LHCN-M2 (cell line): ENCODE measurements around the gene SLC35A5. TPM values are rescaled to one million over a fixed set of nuclear protein-coding genes. Genes with fewer than 3 reads are reported as not detected.

Source experiments
- DNase-seq: peaks from one replicate; pipeline ENCODE4 v3.0.0-alpha.2; 2012; ENCODE audit warnings: low read depth
- total RNA-seq: library from RNA; depleted of rRNA; stranded (reverse); fragments of >200 nt; gene quantifications from 2 replicates; pipeline ENCODE4 v1.2.3, GENCODE V29; 2014; rRNA removed

Gene SLC35A5
- total RNA-seq, 1 experiment from 2014 or later: 49.1 TPM

DNA sequence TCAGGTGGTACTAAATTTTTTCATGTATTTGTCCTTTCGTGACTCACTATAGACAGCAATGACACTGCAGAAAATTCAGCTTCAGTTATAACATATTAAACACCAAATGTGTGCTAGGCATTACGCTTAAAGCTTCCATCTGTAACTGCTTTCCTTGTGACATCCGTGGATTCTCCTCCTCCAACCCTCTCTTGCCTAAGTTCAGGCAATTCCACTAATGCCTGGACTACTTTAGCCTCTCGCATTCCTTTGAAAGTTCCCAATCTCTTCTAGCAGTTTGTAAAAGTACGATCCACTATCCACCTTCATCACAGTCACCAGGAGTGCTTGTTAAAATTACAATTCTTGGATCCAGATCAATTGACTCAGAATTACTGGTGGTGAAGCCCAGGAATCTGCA is 61.4 kb downstream of the SLC35A5 start:
- no peak for DNase-seq

DNA sequence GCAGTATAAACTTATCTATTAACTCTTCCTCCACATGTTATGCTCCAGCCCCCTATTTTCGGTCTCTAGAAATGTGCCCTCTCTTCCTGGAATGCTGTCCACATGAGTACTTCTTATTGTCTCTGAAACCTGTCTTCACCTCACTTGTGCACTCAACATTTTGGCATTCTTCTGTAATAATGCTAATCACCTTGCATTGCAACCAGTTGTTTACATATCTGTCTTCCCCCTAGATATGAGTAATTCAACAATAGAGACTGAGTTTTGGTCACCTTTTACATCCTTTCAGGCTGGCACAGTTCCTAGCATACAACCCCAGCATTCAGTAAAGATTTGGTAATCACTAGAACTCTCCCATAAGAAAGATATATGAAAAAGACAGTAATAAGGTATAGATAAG is 61.9 kb downstream of the SLC35A5 start:
- no peak for DNase-seq

GRCh38 chr3:112627419-112627818 is 65.6 kb downstream of the SLC35A5 start:
- no peak for DNase-seq

- DNase-seq: no peak
These were observed 66.1 kb downstream of the SLC35A5 start for GRCh38 chr3:112627919-112628466.

- peak; percentile 87 for DNase-seq
These were observed 67.6 kb downstream of the SLC35A5 start for GRCh38 chr3:112629425-112629824.

DNA sequence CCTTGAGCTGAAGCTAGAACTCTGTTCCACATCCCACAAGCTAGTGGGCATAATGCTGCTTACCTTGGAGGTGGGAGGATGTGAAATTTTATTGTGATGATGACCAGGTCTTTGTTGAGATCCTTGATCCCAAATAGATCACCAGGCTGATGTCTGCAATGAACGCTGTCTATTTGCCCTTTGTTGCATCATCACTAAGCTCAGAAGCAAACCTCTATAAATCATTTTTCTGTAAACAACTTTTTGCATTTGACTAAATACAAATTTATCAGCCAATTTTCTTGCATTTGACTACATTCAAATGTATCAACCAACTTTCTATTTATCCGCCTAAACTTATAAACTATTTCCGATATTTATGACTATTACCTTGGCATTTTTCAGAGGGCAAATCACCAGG is 69.4 kb downstream of the SLC35A5 start:
- no peak for DNase-seq

- no peak for DNase-seq
These were observed 70.8 kb downstream of the SLC35A5 start for GRCh38 chr3:112632596-112632995.

DNA sequence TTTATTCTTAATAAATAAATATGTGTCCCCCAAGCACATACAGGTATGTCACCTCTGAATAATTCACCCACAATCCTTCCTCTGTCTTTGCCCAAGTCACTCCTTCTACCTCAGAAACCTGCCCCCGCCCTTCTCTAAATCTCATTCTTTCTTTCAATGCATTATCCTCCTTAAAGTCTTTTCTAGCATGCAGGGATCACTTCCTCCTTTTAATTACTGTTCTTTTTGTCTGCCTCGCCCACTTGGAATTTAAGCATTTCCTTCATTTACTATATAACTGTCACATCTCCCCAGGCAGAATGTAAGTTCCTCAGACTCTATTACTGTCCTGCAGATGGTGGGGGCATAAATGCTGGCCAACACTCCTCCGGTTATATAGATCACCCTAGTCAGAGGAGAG is 71.3 kb downstream of the SLC35A5 start:
- DNase-seq: no peak

GRCh38 chr3:112633757-112634156 is 71.9 kb downstream of the SLC35A5 start:
- DNase-seq: no peak

- DNase-seq: no peak
These were observed 73.1 kb downstream of the SLC35A5 start for GRCh38 chr3:112634786-112635541.

Other genes with a start within 250 kb of the SLC35A5 start
- 0.34 TPM in 1 of 2 replicates, not detected in the other for gene CD200, start 228.9 kb upstream of the SLC35A5 start, total RNA-seq
- gene BTLA, start 62.6 kb upstream of the SLC35A5 start, total RNA-seq: 0.17 TPM in 1 of 2 replicates, not detected in the other
- 78.7 and 84.4 TPM in 2 replicates for gene ATG3, start 83 bp upstream of the SLC35A5 start, total RNA-seq
- 96.0 and 137 TPM in 2 replicates for gene CCDC80, start 79.1 kb downstream of the SLC35A5 start, total RNA-seq